ENCODE results near the gene SYNM. TPM values are rescaled to one million over a fixed set of nuclear protein-coding genes. Genes with fewer than 3 reads are reported as not detected.

Gene SYNM
- polyA plus RNA-seq, 1 donor from 2014 or later: 5.7 TPM

DNA sequence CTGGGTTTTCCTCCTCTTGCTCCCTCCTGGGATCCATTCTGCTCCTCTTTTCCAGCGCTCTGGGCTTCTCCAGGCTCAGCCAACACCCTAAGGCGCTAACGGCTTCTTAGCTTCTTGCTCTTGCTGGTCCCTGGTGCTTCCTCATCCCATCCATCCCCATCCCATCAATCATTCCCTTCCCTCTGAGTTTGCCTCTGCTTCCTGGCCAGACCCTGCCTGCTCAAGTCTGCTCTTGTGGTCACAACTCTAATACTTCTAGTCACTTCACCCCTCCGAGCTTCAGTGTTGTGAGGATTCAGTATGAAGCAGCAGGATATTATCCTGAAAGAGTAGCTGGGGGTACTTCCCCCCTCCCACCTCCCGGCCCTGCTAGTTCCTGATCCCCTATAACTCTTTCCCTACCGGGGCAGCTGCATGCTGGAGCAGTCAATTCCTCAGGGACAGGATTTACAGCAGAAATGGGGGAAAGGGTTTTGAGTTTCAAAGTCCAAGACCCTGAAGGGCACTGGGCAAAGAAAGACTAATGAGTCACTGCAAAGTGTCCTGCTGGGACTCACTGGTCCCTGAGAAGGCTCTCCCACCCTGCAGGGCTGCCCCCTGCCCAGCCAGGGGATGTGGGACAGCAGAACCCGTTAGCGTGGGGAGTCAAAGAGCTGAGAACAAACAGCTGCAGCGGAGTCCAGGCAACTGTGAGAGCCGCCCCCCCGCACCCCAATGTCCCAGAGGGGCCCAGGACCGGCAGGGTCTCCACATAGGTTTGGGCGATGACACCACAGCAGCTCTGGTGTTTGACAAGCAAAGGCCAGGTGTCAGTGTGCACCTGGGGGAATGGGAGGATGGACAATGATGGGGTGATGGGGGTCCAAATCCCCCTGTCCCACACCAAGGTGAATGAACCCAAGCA, 2.3 kb upstream of the SYNM start:
- no peak overlapping the region for H3K4me3 ChIP-seq (ENCODE audit: low read length)
- no peak overlapping the region for H2AFZ ChIP-seq (ENCODE audit: low read depth, low read length)
- peaks cover 21% of the 10 kb centered on the region for H3K27me3 ChIP-seq (ENCODE audit: insufficient read depth, low read depth, low read length)
- no peak overlapping the region for H3K9ac ChIP-seq (ENCODE audit: low read length)
- no peaks in the 10 kb centered on the region for H3K79me2 ChIP-seq (replicated peaks; ENCODE audit: insufficient read depth, low read length)
- H3K27ac ChIP-seq (ENCODE audit: low read length): no peak overlapping the region
- no peaks in the 10 kb centered on the region for H4K20me1 ChIP-seq (ENCODE audit: insufficient read depth)
- no peak overlapping the region for H3K4me2 ChIP-seq (ENCODE audit: low read length)
- no peaks in the 10 kb centered on the region for H3K9me3 ChIP-seq (ENCODE audit: low read length)
- TF ChIP-seq POLR2AphosphoS5 (IDR thresholded peaks at IDR 0.05) (no peak), EZH2 (IDR thresholded peaks at IDR 0.05; ENCODE audit: borderline replicate concordance, insufficient read depth, low read length, poor library complexity, severe bottlenecking) (no peak), RAD21 (conservative IDR thresholded peaks at IDR 0.05) (no peak), SMC3 (conservative IDR thresholded peaks at IDR 0.05; ENCODE audit: poor library complexity) (no peak), MXI1 (conservative IDR thresholded peaks at IDR 0.05; ENCODE audit: poor library complexity, severe bottlenecking) (no peak), TAF1 (IDR thresholded peaks at IDR 0.05; ENCODE audit: low read depth) (no peak), EP300 (conservative IDR thresholded peaks at IDR 0.05; ENCODE audit: poor library complexity, severe bottlenecking) (no peak)
- TF ChIP-seq, protein P1, sequence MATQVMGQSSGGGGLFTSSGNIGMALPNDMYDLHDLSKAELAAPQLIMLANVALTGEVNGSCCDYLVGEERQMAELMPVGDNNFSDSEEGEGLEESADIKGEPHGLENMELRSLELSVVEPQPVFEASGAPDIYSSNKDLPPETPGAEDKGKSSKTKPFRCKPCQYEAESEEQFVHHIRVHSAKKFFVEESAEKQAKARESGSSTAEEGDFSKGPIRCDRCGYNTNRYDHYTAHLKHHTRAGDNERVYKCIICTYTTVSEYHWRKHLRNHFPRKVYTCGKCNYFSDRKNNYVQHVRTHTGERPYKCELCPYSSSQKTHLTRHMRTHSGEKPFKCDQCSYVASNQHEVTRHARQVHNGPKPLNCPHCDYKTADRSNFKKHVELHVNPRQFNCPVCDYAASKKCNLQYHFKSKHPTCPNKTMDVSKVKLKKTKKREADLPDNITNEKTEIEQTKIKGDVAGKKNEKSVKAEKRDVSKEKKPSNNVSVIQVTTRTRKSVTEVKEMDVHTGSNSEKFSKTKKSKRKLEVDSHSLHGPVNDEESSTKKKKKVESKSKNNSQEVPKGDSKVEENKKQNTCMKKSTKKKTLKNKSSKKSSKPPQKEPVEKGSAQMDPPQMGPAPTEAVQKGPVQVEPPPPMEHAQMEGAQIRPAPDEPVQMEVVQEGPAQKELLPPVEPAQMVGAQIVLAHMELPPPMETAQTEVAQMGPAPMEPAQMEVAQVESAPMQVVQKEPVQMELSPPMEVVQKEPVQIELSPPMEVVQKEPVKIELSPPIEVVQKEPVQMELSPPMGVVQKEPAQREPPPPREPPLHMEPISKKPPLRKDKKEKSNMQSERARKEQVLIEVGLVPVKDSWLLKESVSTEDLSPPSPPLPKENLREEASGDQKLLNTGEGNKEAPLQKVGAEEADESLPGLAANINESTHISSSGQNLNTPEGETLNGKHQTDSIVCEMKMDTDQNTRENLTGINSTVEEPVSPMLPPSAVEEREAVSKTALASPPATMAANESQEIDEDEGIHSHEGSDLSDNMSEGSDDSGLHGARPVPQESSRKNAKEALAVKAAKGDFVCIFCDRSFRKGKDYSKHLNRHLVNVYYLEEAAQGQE (IDR thresholded peaks at IDR 0.05; ENCODE audit: borderline replicate concordance): no peak
- TF ChIP-seq, protein P2, sequence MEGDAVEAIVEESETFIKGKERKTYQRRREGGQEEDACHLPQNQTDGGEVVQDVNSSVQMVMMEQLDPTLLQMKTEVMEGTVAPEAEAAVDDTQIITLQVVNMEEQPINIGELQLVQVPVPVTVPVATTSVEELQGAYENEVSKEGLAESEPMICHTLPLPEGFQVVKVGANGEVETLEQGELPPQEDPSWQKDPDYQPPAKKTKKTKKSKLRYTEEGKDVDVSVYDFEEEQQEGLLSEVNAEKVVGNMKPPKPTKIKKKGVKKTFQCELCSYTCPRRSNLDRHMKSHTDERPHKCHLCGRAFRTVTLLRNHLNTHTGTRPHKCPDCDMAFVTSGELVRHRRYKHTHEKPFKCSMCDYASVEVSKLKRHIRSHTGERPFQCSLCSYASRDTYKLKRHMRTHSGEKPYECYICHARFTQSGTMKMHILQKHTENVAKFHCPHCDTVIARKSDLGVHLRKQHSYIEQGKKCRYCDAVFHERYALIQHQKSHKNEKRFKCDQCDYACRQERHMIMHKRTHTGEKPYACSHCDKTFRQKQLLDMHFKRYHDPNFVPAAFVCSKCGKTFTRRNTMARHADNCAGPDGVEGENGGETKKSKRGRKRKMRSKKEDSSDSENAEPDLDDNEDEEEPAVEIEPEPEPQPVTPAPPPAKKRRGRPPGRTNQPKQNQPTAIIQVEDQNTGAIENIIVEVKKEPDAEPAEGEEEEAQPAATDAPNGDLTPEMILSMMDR (IDR thresholded peaks at IDR 0.05; ENCODE audit: poor library complexity, severe bottlenecking): no peak
- no peaks in the 10 kb centered on the region for H3K36me3 ChIP-seq (ENCODE audit: insufficient read depth, low read length)
- no peaks in the 10 kb centered on the region for H3F3A ChIP-seq (ENCODE audit: insufficient read depth, low read length, poor library complexity, severe bottlenecking)
- H3K9me2 ChIP-seq (ENCODE audit: insufficient read depth, low read length): no peaks in the 10 kb centered on the region

DNA sequence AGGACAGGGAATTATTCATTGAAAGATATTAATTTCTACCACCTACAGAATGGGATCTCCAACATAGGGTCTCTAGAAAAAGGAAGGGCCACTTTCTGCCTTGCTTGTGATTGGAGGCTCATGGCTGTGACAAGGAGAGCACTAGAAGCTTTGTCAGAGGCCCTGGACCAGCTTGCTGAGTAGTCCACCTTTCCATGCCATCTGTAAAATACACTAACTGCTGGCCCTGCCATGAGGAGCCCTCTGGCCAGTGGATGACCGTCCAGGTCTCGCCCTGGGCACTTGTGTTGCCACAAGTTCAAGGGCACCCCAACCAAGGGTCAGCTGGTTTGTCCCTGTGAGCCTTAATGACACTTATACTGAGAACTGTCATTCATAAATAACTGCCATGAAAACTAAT, 1.6 kb upstream of the SYNM start:
- H3K27me3 ChIP-seq (ENCODE audit: insufficient read depth, low read depth, low read length): peaks cover 22% of the 10 kb centered on the region
- H3K4me2 ChIP-seq (ENCODE audit: low read length): no peak overlapping the region
- H3K9me2 ChIP-seq (ENCODE audit: insufficient read depth, low read length): no peaks in the 10 kb centered on the region
- no peaks in the 10 kb centered on the region for H3K36me3 ChIP-seq (ENCODE audit: insufficient read depth, low read length)
- no peaks in the 10 kb centered on the region for H3F3A ChIP-seq (ENCODE audit: insufficient read depth, low read length, poor library complexity, severe bottlenecking)
- H3K9ac ChIP-seq (ENCODE audit: low read length): no peak overlapping the region
- H3K4me3 ChIP-seq (ENCODE audit: low read length): no peak overlapping the region
- no peaks in the 10 kb centered on the region for H3K79me2 ChIP-seq (replicated peaks; ENCODE audit: insufficient read depth, low read length)
- no peak overlapping the region for H2AFZ ChIP-seq (ENCODE audit: low read depth, low read length)
- TF ChIP-seq TAF1 (IDR thresholded peaks at IDR 0.05; ENCODE audit: low read depth) (no peak), RAD21 (conservative IDR thresholded peaks at IDR 0.05) (no peak), POLR2AphosphoS5 (IDR thresholded peaks at IDR 0.05) (no peak), MXI1 (conservative IDR thresholded peaks at IDR 0.05; ENCODE audit: poor library complexity, severe bottlenecking) (no peak)
- TF ChIP-seq, protein P1 (IDR thresholded peaks at IDR 0.05; ENCODE audit: borderline replicate concordance): no peak
- H3K9me3 ChIP-seq (ENCODE audit: low read length): no peaks in the 10 kb centered on the region
- H4K20me1 ChIP-seq (ENCODE audit: insufficient read depth): no peaks in the 10 kb centered on the region
- no peak overlapping the region for H3K27ac ChIP-seq (ENCODE audit: low read length)
